H1 (cell line): ENCODE results near the gene WDR59. TPM values are rescaled to one million over a fixed set of nuclear protein-coding genes. Genes with fewer than 3 reads are reported as not detected.

Source experiments
- CBX8 ChIP-seq: fragments of 300-800, 300-1000 bp; sonication (generic); IDR thresholded peaks from 2 replicates; pipeline ENCODE4 v1.7.1; 2016; ENCODE audit warnings: low read depth, low read length, borderline replicate concordance
- CTBP2 ChIP-seq: IDR thresholded peaks from 2 replicates; pipeline ENCODE4 v1.7.0; 2011; ENCODE audit warnings: borderline replicate concordance, mild to moderate bottlenecking, moderate library complexity, mixed read lengths, low read length; ENCODE audit not compliant: insufficient read depth, insufficient read length
- E2F6 ChIP-seq: IDR thresholded peaks from 2 replicates; pipeline ENCODE4 v1.6.1; 2012; ENCODE audit warnings: inconsistent platforms
- GABPA ChIP-seq: IDR thresholded peaks from 2 replicates; pipeline ENCODE4 v1.6.1; 2011; ENCODE audit warnings: mild to moderate bottlenecking, low read length, moderate library complexity, borderline replicate concordance; ENCODE audit not compliant: insufficient read depth
- HDAC2 ChIP-seq, 2 experiments: fragments of 300-600 bp in 1 of 2; sonication (generic) in 1 of 2; IDR thresholded peaks; 2 replicates each; pipeline ENCODE4 v1.6.1; 2011 to 2012; ENCODE audit warnings: low read depth in 2 of 2, low read length in 2 of 2, mild to moderate bottlenecking in 2 of 2, moderate library complexity in 2 of 2, borderline replicate concordance in 1 of 2, inconsistent platforms in 1 of 2
- POLR2A ChIP-seq, 2 experiments: IDR thresholded peaks; 1 replicate in 1 of 2; 2 replicates in 1 of 2; pipeline ENCODE4 v1.6.1; 2011; ENCODE audit warnings: low read depth in 2 of 2, low read length in 2 of 2, mild to moderate bottlenecking in 2 of 2; ENCODE audit errors: control extremely low read depth in 1 of 2
- SUZ12 ChIP-seq: fragments of 200-600 bp; sonication (generic); IDR thresholded peaks from 2 replicates; pipeline ENCODE4 v1.6.1; 2012; ENCODE audit warnings: mild to moderate bottlenecking, inconsistent platforms, low read length, moderate library complexity, mixed read lengths
- polyA plus RNA-seq, 7 experiments: library from polyadenylated mRNA; depleted of rRNA in 3 of 7; stranded (reverse) in 5 of 7; unstranded in 2 of 7; fragments of >200 nt in 5 of 7; fragments of 200-250 nt in 2 of 7; gene quantifications; 1 replicate in 5 of 7; 2 replicates in 1 of 7; 4 replicates in 1 of 7; pipeline versions ENCODE4 v1.2.1 to v1.2.3, GENCODE V29; 2011 to 2013; ENCODE audit warnings: missing spikeins in 2 of 7, mixed read lengths in 2 of 7
- total RNA-seq: library from RNA; stranded (reverse); fragmentation: NEBNext Ultra II Directional; extraction: Animal tissue kit (Norgen Biotek cat#: 25700); gene quantifications from 2 replicates; pipeline ENCODE4 v1.2.1, GENCODE V29; 2021

The WDR59 gene
- total and polyA plus RNA-seq, 2 of the 8 experiments (the other 6 are each of a cell fraction or from before 2014, with no cell fraction given): 84.2 to 124 TPM

GRCh38 chr16:75012380-75013081 lies 27.6 kb upstream of the WDR59 start (continued):
- no peak for TF ChIP-seq HDAC2 (IDR thresholded peaks at IDR 0.05; ENCODE audit: borderline replicate concordance in 1 of 2, low read depth in 2 of 2, low read length in 2 of 2)
- TF ChIP-seq SUZ12: no peak
- TF ChIP-seq GABPA: no peak
- no peak for TF ChIP-seq CBX8
- no peak for TF ChIP-seq POLR2A (IDR thresholded peaks at IDR 0.05; ENCODE audit: control extremely low read depth in 1 of 2, low read depth in 2 of 2, low read length in 2 of 2)
- TF ChIP-seq CTBP2: no peak
- no peak for TF ChIP-seq E2F6
